Raji (cell line): Measurements from ENCODE around the gene HDAC10.
A peak's percentile ranks its signal among the peaks of the same experiment; 100 is the strongest.

Experiments used
- POLR2A ChIP-seq: IDR thresholded peaks from 2 replicates; pipeline ENCODE4 v1.6.1; 2011; ENCODE audit warnings: low read depth, low read length, control low read depth; ENCODE audit not compliant: insufficient read depth

The HDAC10 gene

GRCh38 chr22:50244420-50245213, 6.4 kb downstream of the HDAC10 start, which contains the start of gene TUBGCP6:
Gene TUBGCP6, minus strand, starts transcription at chr22:50245023. Its CDS starts 564 bp downstream, at chr22:50244459.
- TF ChIP-seq POLR2A: peak; percentile 89

GRCh38 chr22:50243685-50244419, 7.2 kb downstream of the HDAC10 start:
- no peak for TF ChIP-seq POLR2A

- TF ChIP-seq POLR2A: no peak
Measured at GRCh38 chr22:50242406-50242949, 8.6 kb downstream of the HDAC10 start.

GRCh38 chr22:50238755-50239154, 12.3 kb downstream of the HDAC10 start:
- TF ChIP-seq POLR2A: no peak

GRCh38 chr22:50236731-50237409, 14.2 kb downstream of the HDAC10 start:
- no peak for TF ChIP-seq POLR2A

GRCh38 chr22:50233223-50233622, 17.8 kb downstream of the HDAC10 start:
- no peak for TF ChIP-seq POLR2A

GRCh38 chr22:50232481-50233151, 18.4 kb downstream of the HDAC10 start:
- no peak for TF ChIP-seq POLR2A

- no peak for TF ChIP-seq POLR2A
Measured at GRCh38 chr22:50229370-50229769, 21.7 kb downstream of the HDAC10 start.

- TF ChIP-seq POLR2A: no peak
Measured at GRCh38 chr22:50228366-50228765, 22.7 kb downstream of the HDAC10 start.

GRCh38 chr22:50227579-50228215, 23.4 kb downstream of the HDAC10 start:
- TF ChIP-seq POLR2A: no peak

GRCh38 chr22:50226875-50227165, 24.2 kb downstream of the HDAC10 start:
- no peak for TF ChIP-seq POLR2A

GRCh38 chr22:50226063-50226874, 24.8 kb downstream of the HDAC10 start:
- no peak for TF ChIP-seq POLR2A

- TF ChIP-seq POLR2A: no peak
Measured at GRCh38 chr22:50225200-50225969, 25.7 kb downstream of the HDAC10 start.
